Muscle of arm (tissue), 12 donors: ENCODE results near the gene TUBB3. TPM values are rescaled to one million over a fixed set of nuclear protein-coding genes. Genes with fewer than 3 reads are reported as not detected.
"Not testable (repeated sequence)": the region's sequence is repeated elsewhere in the genome, so short reads cannot be mapped to it uniquely, and the experiment has no call there.

Source experiments
- DNase-seq: peaks from one replicate; pipeline ENCODE4 v3.0.0-alpha.2; 2013
- polyA plus RNA-seq, 12 donors: library from polyadenylated mRNA; unstranded; fragments of 120-200 nt; gene quantifications; one replicate each; pipeline ENCODE4 v1.2.1, GENCODE V29; 2013; ENCODE audit not compliant: insufficient read length in 12 of 12

Gene TUBB3
- polyA plus RNA-seq, 12 donors: 4.8 to 36.9 (median 8.4) TPM; not detected in 1

DNA sequence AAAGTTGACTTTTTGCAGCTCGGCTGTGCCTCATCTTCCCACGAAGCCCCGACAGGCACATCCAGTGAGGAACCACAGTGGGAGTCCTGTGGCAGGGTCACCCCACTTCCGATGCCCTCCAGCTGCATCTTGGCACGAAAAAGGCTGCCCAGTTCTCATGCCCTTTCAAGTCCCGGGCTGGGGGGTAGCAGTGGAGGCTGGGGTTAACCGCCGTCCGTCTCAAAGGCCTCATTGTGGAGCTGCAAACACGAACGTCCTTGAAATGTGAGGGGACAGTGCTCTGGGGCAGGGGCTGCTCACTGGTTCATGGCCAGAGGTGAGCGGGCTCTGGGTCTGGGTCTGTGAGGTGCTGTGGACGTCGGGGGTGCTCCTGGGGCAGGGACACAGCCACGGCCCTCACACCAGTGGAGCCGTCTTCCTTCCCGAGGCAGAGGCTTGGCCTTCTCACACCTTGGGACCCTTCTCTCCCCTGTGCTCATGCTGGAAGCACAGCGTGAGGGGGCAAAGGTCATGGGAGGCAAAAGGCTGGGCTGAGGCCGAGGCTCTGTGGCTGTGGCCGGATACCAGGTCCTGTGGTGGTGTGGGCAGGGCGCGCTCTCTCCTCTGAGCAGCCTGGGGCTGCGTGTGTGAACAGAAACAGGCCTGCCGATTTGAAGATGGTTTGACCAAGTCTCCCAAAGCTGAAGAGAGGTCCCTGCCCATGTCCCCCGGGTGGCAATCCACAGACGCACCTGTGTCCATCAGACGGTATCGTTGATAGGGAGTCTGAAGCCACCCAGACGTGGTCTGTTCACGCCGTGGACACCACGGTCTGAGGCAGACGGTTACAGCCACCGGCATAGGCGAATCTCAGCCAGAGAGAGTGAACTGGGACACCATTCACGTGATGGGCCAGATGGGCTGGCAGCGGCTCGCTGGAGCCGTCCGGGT is 7.6 kb upstream of the TUBB3 start:
- no peak for DNase-seq

DNA sequence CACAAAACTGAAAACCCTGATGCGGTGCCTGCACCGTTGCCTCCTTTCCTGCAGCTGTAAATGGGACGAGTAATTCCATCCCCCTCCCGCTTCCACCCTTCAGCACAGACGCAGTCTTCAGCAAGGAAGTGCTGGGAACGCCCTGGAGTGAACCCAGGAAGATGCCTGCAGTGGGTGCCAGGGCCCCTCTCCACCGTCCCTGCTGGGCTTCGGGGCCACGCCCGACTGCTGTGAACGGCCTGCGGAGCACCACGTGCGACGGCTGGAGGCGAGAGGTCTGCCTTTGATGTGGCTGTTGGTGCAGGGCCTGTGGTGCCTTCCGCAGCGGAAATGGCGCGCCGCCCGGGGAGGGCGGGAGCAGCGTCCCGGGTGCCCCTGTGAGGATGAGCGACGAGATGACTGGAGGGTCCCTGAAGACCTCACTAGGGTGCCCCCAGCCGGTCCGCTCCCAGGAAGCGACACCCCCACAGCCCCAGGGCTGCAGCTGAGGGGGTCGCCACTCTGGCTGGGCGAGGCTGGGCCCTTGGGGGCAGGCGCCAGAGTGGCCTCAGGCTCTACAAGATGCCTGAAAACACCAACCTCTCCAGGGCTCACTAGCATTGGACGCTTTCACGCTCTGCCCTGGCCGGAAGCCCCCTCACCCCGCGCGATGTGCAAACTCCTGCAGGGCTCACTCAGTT is 5.2 kb upstream of the TUBB3 start:
- no peak for DNase-seq

DNA sequence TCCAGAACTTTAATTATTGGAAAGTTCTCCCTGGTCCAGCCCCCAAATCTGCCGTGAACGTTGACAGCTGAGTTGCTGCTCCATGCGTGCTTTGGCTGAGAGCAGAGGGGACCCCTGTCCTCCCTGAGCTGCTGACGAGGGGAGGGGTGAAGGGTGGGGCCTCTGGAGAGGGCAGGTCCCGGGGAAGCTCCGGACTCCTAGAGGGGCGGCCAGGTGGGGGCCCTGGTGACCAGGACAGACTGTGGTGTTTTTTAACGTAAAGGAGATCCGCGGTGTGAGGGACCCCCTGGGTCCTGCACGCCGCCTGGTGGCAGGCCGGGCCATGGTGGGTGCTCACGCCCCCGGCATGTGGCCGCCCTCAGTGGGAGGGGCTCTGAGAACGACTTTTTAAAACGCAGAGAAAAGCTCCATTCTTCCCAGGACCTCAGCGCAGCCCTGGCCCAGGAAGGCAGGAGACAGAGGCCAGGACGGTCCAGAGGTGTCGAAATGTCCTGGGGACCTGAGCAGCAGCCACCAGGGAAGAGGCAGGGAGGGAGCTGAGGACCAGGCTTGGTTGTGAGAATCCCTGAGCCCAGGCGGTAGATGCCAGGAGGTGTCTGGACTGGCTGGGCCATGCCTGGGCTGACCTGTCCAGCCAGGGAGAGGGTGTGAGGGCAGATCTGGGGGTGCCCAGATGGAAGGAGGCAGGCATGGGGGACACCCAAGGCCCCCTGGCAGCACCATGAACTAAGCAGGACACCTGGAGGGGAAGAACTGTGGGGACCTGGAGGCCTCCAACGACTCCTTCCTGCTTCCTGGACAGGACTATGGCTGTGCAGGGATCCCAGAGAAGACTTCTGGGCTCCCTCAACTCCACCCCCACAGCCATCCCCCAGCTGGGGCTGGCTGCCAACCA is 4.4 kb upstream of the TUBB3 start, which contains the start of gene MC1R:
Gene MC1R, plus strand, starts transcription at position 410 of the 895 bp plus-strand sequence. Its CDS starts 397 bp downstream, at position 807.
- DNase-seq: no peak

DNA sequence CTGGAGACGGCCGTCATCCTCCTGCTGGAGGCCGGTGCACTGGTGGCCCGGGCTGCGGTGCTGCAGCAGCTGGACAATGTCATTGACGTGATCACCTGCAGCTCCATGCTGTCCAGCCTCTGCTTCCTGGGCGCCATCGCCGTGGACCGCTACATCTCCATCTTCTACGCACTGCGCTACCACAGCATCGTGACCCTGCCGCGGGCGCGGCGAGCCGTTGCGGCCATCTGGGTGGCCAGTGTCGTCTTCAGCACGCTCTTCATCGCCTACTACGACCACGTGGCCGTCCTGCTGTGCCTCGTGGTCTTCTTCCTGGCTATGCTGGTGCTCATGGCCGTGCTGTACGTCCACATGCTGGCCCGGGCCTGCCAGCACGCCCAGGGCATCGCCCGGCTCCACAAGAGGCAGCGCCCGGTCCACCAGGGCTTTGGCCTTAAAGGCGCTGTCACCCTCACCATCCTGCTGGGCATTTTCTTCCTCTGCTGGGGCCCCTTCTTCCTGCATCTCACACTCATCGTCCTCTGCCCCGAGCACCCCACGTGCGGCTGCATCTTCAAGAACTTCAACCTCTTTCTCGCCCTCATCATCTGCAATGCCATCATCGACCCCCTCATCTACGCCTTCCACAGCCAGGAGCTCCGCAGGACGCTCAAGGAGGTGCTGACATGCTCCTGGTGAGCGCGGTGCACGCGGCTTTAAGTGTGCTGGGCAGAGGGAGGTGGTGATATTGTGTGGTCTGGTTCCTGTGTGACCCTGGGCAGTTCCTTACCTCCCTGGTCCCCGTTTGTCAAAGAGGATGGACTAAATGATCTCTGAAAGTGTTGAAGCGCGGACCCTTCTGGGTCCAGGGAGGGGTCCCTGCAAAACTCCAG is 3.4 kb upstream of the TUBB3 start:
- DNase-seq: no peak

DNA sequence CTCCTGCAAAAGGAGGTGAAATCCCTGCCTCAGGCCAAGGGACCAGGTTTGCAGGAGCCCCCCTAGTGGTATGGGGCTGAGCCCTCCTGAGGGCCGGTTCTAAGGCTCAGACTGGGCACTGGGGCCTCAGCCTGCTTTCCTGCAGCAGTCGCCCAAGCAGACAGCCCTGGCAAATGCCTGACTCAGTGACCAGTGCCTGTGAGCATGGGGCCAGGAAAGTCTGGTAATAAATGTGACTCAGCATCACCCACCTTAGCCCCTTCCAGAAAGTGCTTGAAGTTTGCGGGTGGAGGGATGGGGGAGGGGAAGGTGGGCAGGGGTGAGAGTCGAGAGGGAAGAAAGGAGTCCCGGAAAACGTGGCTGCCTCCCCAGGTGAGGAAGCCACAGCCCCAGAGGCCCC is 2.4 kb upstream of the TUBB3 start:
- DNase-seq: no peak

DNA sequence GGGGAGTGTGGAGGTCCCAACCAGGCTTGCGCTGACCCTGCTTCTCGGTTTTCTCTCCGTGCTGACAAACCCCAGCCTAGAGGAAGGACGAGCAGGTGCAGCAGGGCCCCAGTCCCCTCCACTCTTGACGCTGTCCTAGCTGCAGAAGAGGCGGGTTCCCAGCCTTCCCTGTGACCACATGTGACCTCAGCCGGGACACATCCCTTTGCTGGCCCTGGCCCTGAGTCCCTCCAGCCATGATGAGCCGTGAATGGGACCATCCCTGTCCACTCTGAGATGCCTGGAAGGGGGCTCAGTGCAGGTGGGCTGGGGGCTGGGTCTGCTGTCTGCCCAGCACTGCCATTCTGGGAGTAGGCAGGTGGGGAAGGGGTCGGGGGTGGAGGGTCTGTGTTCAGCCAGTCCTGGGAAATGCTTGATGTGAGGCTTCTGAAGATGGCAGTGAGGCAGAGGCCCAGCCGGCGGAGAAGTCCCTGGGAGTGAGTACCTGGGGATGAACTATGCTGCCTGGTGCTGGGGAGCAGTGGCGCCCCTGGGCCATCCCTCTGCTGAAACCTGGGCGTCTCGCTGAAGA is 1.9 kb upstream of the TUBB3 start:
- no peak for DNase-seq

DNA sequence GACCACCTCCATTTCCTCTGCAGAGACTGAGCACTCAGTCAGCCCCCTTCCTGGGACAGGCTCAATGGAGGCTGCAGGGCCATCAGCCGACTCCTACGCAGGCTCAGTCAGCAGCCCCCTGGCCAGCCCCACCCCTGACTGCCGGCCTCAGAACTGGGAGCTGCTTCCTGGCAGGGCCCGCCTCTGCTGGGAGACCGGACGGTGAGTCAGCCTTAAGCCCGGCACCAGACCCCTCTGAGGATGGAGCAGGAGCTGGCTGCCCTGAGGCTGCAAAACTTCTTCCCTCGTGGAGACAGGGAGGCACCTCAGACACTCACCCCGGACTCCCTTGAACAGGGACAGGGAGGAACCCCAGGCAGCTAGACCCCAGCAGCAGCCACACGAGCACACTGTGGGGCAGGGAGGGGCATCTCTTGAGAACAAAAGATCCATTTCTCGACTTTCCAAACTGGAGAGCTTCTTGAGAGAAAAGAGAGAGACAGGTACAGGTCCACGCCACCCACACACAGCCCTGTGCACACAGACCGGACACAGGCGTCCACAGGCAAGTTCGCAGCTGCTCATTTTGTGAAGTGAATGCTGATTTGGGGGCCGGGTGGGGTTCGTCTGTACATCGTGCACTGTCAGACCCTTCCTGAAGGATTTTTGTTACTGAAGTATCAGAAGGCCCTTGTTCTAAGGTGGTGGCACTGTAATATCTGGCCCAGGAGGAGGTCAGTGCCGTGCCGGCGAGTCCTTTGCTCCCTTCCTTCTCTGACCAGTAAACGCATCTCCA is 1.3 kb upstream of the TUBB3 start:
- no peak for DNase-seq

DNA sequence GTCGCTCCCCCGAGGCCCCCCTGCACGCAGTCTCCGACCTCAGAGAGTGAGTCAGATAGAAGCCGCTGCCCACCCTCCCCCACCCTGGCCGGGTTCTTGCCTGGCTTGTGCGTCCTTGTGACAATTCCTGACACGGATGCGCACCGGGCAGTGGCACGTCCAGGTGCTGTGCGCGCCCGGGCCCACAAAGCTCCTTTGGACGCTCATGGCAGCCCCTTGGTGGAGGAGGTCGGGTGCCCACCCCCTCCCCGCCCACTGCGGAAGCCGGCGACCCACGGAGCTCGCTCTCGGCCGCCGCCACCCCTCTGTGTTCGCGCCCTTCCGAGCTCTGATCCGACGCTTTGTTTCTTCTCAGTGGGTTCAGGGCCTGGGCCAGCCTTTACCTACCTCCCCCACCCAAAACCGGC is 662 bp upstream of the TUBB3 start:
- no peak for DNase-seq

DNA sequence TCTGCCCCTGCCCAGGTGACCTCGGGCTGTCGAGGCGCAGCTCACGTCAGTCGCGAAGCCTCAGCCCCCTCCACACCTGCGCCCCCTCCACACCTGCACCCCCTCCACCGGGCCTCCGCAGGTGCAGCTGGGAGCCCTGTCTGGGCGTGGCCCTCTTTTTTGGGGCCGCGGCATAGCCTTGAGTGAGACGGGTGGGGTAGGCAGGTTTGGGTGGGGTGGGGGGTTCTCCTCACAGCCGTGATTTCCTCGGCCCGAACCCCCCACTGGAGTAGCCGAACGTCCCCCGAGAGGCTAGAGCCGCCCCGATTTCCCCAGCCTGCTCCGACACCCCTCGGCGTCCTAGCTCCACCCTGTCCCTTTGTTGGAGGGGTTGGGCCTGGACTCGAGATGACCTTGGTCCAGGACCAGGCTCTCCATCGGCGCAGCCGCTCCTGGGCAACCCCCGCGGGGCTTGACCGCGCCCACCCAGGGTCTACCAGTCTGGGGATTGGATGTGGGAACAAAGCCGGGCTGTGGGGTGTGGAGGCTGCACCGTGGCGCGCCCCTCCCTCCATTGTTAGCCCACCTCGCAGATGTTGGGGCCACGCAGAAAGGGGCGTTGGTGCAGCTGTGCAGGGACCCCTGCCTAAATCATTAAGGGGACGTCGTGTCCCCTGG is 626 bp downstream of the TUBB3 start:
- no peak for DNase-seq

DNA sequence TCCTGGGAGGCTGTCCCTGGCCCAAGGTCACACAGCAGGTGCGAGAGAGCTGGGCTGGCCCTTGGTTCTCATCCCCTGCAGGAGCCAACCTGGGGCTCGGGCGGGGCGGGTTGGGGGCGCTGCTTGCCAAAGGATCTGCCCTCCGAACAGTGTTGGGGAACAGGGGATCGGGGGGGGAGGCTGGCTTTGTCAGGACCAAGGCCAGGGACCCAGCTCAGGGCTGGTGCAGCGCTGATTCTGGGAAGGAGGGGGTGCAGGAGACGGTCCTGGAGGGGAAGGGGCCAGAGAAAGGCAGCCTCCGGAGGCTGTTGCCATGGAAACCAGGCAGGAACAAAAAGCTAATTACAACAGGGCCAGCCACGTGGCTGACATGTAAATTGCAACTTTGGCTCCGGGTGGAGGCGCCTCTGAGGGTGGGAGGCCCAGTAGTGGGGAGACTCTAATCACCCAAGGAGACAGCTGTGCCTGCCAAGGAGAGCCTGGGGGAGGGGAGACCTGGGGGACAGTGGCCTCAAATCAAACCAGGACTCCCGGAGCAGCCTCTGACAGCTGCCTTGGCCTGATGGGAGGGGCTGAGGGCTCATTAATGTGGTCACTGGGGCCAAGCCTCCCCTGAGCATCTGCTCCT is 1.3 kb downstream of the TUBB3 start:
- DNase-seq: no peak

DNA sequence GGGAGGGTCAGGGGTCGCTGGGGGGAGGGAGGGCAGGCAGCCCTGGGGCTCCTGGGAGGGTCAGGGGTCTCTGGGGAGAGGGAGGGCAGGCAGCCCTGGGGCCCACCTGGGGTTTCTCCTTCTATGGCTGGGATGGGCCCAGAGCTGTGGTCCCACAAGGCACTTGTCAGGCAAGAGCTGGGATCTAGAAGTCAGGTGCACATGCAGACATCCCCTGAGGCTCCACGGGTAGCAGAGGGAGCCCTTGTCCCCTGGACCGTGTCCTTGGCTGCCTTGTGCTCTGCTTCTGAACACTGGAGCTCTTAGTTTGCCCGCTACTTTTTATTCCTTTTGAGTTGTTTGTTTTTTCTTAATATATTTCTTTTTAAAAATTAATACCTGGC is 1.8 kb downstream of the TUBB3 start:
- no peak for DNase-seq

DNA sequence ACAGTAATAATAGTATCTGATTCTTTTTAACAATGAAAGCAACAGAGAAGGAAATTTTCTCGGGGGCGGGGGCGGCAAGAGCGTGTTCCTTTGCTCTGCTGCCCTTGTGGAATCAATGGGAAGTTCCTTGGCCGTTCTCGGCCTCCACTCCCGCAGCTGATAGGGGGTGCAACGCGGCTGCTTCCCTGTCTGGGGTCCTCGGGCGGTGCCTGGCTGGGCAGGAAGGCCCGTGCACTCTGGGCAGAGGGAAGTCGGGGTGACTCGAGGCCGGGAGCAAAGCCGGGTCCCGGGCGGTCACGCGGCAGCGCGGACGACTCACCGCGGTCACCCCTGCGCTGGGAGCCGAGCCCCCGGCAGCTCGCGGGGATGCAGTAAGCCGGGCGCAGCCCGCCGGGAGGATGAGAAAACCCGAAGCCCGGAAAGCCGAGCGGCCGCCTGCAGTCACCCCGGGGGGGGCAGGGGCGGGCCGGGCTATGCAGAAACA is 2.5 kb downstream of the TUBB3 start:
- DNase-seq: no peak

DNA sequence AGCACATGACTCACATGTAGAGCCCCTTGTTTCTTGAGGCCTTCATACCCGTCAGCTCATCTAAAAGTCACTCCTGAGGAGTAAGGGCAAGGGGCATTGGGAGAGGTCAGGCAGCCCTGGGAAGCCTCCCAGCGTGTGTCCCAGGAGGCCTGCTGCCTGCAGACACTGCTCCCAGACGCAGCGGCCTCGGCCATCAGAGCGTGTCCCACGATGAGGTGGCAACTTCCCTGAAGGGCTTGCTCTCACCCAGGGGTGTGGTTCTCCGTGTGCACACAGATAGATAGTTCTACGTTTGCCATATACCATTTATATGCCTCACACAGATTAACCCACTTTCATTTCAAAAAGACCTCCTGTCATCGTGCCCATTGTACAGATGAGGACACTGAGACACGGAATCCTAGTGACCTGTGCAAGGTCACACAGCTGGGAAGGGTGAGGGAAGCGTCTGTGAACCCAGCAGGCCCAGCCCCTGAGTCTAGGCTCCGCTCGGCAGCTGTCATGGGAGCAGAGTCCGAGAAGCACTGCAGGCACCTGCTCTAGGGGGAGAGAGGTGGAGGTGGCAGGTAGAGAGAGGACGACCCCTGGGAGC is 8.3 kb downstream of the TUBB3 start:
- DNase-seq: no peak

DNA sequence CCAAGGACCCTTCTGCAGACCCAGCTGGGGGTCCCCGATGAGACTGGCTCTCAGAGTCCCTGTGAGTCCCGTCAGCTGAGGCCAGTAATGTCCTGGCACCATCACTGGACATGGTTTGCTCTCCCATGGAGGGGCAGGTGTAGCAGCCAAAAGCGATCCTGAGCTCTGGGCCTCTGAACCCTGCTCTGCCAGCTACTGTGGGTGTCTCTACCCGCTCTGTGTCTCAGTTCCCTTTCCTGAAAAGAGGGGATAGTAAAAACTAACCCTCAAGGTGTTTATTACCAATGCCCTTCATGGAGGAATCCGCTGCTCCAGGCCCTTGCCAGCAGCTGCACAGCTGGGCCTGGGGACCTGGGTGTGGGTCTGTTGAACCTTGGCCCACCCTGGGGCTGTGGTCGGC is 8.8 kb downstream of the TUBB3 start:
- DNase-seq: no peak

DNA sequence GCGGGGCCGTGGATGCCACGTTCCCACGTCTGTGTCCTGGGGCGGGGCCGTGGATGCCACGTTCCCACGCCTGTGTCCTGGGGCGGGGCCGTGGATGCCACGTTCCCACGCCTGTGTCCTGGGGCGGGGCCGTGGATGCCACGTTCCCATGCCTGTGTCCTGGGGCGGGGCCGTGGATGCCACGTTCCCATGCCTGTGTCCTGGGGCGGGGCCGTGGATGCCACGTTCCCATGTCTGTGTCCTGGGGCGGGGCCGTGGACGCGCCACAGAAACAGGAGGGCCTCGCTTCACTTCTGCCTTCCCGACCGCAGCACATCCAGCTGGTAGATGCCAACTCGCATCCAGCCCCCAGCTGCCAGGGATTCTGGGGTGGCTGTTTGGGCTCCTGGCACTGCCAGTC is 10.9 kb downstream of the TUBB3 start:
- DNase-seq: not testable (repeated sequence)

DNA sequence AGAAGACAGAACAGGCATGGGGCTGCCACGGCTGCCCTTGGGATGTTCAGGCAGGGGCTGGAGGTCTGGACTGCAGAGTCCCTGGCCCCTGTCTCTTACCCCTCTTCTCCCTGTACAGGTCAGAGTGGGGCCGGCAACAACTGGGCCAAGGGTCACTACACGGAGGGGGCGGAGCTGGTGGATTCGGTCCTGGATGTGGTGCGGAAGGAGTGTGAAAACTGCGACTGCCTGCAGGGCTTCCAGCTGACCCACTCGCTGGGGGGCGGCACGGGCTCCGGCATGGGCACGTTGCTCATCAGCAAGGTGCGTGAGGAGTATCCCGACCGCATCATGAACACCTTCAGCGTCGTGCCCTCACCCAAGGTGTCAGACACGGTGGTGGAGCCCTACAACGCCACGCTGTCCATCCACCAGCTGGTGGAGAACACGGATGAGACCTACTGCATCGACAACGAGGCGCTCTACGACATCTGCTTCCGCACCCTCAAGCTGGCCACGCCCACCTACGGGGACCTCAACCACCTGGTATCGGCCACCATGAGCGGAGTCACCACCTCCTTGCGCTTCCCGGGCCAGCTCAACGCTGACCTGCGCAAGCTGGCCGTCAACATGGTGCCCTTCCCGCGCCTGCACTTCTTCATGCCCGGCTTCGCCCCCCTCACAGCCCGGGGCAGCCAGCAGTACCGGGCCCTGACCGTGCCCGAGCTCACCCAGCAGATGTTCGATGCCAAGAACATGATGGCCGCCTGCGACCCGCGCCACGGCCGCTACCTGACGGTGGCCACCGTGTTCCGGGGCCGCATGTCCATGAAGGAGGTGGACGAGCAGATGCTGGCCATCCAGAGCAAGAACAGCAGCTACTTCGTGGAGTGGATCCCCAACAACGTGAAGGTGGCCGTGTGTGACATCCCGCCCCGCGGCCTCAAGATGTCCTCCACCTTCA is 11.7 kb downstream of the TUBB3 start:
- DNase-seq: no peak

DNA sequence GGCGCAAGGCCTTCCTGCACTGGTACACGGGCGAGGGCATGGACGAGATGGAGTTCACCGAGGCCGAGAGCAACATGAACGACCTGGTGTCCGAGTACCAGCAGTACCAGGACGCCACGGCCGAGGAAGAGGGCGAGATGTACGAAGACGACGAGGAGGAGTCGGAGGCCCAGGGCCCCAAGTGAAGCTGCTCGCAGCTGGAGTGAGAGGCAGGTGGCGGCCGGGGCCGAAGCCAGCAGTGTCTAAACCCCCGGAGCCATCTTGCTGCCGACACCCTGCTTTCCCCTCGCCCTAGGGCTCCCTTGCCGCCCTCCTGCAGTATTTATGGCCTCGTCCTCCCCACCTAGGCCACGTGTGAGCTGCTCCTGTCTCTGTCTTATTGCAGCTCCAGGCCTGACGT is 12.5 kb downstream of the TUBB3 start:
- DNase-seq: not testable (repeated sequence)
